AG04450 (cell line): ENCODE data around the gene SEMA5B. TPM values are rescaled to one million over a fixed set of nuclear protein-coding genes. Genes with fewer than 3 reads are reported as not detected.

Experiments
- CTCF ChIA-PET: fragments of 300-600, 350-600 bp; formaldehyde crosslinking; extraction: SDS; loops from one replicate; lab custom pipeline; 2022; ENCODE audit warnings: antibody characterized with exemption, inconsistent platforms; lab: Charles Lee
- POLR2A ChIA-PET: fragments of 350-600 bp; formaldehyde crosslinking; extraction: SDS; loops from one replicate; lab custom pipeline; 2021; ENCODE audit warnings: antibody characterized with exemption, inconsistent platforms; lab: Yijun Ruan, JAX
- DNase-seq: peaks from one replicate; pipeline ENCODE4 v3.0.0-alpha.2; 2011; ENCODE audit warnings: low read depth, low spot score
- H3K27ac ChIP-seq: one replicate; pipeline ENCODE4 v1.5.1; 2012; ENCODE audit warnings: low read depth, low read length, control low read depth
- H3K27me3 ChIP-seq: one replicate; pipeline ENCODE4 v1.6.0; 2012; ENCODE audit warnings: low read length; ENCODE audit not compliant: control insufficient read depth, insufficient read depth
- H3K4me3 ChIP-seq: 2 replicates; pipeline ENCODE4 v1.5.1; 2011; ENCODE audit warnings: mild to moderate bottlenecking, low read depth, low read length, control low read depth
- H3K9me3 ChIP-seq: 2 replicates; pipeline ENCODE4 v1.5.1; 2012; ENCODE audit warnings: low read length; ENCODE audit not compliant: control insufficient read depth, insufficient read depth
- CTCF ChIP-seq: IDR thresholded peaks from 2 replicates; pipeline ENCODE4 v1.5.1; 2011; ENCODE audit warnings: low read depth, low read length, control low read depth, inconsistent platforms
- polyA plus RNA-seq: library from polyadenylated mRNA; depleted of rRNA; stranded (reverse); fragments of >200 nt; gene quantifications from 2 replicates; pipeline ENCODE4 v1.2.3, GENCODE V29; 2011

SEMA5B gene
- polyA plus RNA-seq, 1 experiment, result not detected

- Histone ChIP-seq H3K9me3 (no peaks in the 10 kb centered on the region), H3K27me3 (peaks cover 29% of the 10 kb centered on the region), H3K4me3 (no peak overlapping the region), H3K27ac (no peak overlapping the region)
- ChIA-PET POLR2A (no interaction called here), CTCF (no interaction called here)
- TF ChIP-seq CTCF, result no peak
- DNase-seq, result no peak
These were observed 23.1 kb upstream of the SEMA5B start for GRCh38 chr3:123050666-123051065.

- H3K27ac ChIP-seq, result no peak overlapping the region
- H3K9me3 ChIP-seq, result no peaks in the 10 kb centered on the region
- no peak for TF ChIP-seq CTCF
- no peak overlapping the region for H3K4me3 ChIP-seq
- peaks cover 24% of the 10 kb centered on the region for H3K27me3 ChIP-seq
- POLR2A ChIA-PET, result no interaction called here
- CTCF ChIA-PET, result interaction anchor here (0.5 to 0.6 kb wide), 2 partner anchors 128 to 359 kb away, joined by 3 to 6 read pairs; no protein-coding TSS in a partner anchor
- no peak for DNase-seq
These were observed 21.1 kb upstream of the SEMA5B start for GRCh38 chr3:123048480-123049237.

GRCh38 chr3:123047062-123047319 is 19.4 kb upstream of the SEMA5B start:
- Histone ChIP-seq H3K27ac (no peak overlapping the region), H3K4me3 (no peak overlapping the region), H3K9me3 (no peaks in the 10 kb centered on the region), H3K27me3 (peaks cover 27% of the 10 kb centered on the region)
- POLR2A ChIA-PET, result no interaction called here
- CTCF ChIA-PET, result no interaction called here
- no peak for DNase-seq
- no peak for TF ChIP-seq CTCF

GRCh38 chr3:123046262-123047061 is 18.9 kb upstream of the SEMA5B start:
- no peaks in the 10 kb centered on the region for H3K9me3 ChIP-seq
- POLR2A ChIA-PET, result interaction anchor here (0.6 kb wide), 1 partner anchor 1337 kb away, joined by 6 read pairs; no protein-coding TSS in a partner anchor
- H3K27ac ChIP-seq, result no peak overlapping the region
- CTCF ChIA-PET, result no interaction called here
- no peak overlapping the region for H3K4me3 ChIP-seq
- TF ChIP-seq CTCF, result no peak
- DNase-seq, result no peak
- peaks cover 29% of the 10 kb centered on the region for H3K27me3 ChIP-seq
